CD4-positive, alpha-beta T cell treated with Interleukin-4 for 1 hour (primary cell): Measurements from ENCODE around the gene ARFIP1.

Experiments
- DNase-seq, 2 donors: peaks; one replicate each; pipeline ENCODE4 v3.0.0-alpha.2; 2020 to 2022

Gene ARFIP1

DNA sequence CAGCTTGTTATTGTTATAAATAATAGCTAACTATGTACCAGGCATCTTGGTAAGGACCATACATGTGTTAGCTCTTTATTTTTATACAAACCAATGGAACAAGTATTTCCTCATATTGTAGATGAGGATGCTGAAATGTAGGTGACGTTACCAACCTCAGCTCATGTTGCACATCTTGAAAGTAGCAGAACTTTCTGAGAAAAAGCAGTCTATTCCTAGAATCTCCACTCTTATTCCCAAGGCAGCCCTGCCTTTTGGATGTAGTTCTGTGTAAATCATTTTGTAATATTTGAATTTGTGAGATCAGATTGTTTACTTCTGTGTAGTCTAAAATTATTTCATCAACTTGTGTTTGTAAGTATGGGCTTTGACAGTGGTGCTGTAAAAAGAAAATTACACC lies 161.7 kb downstream of the ARFIP1 start:
- no peak for DNase-seq

DNA sequence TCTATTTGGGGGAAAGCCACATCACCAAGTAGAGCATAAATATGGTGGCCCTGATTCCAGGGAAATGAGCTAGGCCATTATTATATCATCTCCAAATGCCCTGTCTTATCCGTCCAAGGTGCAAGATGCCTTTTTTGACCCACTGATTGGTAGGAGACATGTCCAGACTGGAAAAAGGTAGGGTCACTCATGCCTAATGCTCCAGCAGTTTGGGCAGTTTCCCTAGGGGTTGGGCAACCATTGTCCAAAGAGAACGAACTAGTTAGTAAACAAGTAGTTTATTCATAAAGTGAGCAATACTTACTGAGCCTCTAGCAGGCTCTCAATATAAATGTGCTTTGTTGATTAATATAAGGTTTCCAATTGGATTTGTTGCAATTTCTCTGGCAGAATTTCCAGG lies 162.6 kb downstream of the ARFIP1 start:
- no peak for DNase-seq

DNA sequence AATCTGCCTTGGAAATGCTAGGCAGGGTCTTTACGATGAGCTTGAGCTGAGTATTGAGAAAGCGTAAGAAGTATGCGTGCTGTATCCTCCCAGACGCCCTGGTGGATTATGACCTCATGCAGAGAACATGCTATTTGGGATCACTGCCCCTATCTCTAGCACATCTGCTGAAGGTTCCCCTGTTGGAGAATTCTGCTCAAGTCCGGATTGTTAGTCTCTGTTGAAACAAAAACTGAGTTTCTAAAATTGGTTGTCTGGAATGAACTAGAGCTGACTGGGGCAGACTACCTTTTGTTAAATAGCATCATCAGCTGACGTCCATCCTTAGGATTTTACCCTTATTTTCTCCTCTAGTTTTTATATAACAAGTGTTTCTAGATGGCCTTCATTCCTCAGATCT lies 163.9 kb downstream of the ARFIP1 start:
- no peak for DNase-seq

DNA sequence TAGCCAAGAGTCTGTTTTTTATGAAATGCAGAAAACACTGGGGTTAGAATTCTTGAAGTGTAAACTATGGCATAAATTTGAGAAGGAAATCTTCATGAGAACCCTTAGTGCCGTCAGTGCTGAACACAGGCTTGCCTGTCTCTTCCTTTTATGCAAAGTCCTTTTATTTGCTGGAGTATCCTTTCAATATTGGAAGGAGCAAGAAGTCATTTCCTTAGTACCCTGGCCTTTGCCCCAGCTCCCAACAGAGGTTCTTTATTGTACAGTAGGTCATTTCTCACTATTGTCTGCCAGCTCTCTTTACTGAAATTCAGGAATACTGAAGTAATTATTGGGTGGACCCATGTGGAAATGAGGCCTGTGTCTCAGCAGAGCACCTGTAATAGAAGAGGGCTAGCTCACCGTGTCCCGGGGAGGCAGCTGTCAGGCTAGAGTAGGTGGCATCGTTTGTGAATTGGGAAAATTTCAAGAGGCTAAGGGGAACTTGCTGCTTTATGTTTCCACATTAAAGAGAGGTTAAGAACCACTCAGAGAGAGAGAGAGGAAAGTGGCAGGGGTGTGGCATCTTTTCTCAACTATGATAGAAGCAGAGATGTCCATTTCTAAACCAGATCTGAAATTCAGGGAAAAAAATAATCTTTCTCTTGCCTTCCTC lies 165.0 kb downstream of the ARFIP1 start:
- DNase-seq = no peak

DNA sequence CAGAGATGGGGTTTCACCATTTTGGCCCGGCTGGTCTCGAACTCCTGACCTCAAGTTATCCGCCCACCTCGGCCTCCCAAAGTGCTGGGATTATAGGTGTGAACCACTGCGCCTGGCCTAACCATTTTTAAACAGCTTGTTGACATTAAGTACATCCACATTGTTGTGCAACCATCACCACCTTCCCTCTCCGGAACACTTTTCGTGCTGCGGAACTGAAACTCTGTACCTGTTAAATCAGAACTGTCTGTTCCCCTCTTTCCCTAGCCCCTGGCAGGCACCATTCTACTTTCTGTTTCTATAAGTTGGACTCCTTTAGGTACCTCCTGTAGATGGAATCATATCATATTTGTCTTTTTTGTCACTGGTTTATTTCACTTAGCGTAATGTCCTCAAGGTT lies 165.9 kb downstream of the ARFIP1 start:
- no peak for DNase-seq

DNA sequence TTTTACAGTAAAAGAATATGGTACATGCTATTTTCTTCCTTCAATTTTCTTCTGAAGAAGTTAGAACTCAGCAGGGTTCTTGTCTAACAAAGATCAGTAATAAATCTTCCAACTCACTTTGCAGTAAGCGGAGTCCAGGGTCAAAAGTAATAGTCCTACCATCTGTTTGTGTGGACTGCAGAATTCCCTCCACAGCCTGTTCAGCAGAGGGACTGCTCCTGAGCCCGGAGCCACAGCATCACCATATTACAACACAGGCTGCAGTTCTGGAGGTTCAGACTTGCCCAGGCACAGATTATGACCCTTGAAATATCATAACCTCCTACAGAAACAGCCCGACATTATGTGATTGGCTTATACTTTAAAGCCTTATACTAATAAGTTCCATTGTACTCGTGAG lies 166.7 kb downstream of the ARFIP1 start:
- no peak for DNase-seq

DNA sequence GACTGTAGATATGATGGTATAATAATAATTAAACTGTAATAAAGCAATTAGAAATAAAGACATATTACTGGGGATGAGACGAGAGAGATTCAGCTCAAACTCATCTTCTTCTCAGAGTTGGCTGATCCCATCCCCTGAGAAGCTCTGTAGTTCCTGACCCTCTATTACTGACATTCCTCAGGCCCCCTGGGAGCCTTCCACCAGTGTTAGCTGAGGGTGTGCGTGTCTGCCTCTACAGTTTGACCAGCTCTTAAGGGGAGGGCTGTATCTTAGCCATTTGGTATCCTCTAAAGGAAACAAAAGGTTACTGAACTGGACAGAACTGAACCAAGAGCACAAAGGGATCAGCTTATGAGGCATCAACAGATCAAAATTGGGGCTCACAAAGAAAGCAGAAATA lies 167.6 kb downstream of the ARFIP1 start:
- no peak for DNase-seq

DNA sequence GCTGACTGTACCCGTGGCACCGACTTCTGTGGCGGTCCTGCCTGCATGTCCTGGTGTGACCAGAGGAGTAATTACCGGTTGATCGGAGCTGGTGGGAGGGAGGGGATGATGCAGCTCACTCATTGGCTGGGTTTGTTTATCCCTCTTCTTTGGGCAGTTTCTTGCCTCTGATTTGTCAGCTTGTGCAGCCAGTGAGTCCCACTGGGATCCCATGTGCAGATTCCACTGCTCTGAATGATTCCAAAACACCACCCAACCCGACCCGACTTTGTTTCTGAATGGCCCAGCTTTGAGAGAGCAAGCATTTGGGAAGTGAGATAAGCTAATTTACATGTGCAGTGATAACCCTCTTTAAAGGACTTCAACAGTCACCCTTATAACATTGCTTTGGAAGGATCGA lies 170.2 kb downstream of the ARFIP1 start:
- DNase-seq = no peak

DNA sequence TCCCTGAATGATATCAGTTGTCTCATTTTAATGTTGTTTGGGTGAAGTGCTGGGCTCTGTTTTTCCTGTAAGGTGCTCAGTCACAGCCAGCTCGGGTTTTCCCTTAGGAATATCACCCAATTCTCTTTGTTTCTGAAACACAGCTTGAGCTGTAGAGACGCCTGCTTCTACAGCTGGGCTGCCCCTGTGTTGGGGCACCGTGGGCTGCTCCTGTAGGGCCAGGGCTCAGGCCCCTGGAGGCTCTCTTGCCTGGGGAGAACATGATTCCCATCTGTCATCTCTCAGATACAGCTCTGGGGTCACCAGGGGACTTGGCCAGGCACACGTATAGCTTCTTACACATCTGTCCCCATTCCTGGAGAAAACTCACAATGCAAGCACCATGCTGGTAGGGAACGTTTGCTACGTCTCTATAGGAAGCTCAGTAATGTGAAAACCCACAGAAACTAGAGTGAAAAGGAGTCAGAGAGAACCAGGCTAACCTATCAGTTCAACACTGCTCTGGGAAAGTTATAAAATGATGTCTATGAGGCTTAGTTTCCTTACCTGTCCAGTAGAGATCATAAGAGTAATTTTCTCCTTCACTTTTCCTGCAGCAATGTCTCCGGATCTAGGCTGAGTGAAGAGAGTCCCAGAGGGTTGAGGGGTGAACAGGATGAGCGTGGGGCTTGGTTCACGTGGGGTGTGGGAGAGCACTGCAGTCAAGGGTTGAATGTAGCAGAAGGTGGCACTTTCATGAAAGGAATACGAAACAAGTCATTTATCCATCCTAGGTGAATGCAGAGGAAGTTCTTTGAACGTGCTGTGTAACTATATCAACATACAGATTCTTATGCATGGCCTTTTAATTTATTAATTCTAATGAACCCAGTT lies 170.9 kb downstream of the ARFIP1 start:
- DNase-seq = no peak

DNA sequence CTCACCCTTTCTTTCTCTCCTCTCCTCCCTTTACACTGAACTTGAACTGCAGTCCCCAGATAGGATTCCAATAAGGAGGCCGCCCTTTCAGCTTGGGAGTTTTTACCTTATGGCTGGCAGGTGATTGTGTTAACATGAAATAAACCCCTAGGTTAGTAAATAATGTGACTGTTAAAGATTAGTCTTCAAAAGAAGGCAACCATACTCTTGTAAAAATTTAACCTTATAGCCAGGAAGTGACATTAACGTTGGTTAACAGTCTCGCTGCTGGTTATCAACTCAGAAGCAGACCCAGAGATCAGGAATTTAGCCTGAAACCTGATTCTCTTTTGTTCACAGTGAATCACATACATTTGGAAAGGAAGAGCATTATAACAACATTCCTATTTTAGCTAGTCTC lies 171.6 kb downstream of the ARFIP1 start:
- no peak for DNase-seq

DNA sequence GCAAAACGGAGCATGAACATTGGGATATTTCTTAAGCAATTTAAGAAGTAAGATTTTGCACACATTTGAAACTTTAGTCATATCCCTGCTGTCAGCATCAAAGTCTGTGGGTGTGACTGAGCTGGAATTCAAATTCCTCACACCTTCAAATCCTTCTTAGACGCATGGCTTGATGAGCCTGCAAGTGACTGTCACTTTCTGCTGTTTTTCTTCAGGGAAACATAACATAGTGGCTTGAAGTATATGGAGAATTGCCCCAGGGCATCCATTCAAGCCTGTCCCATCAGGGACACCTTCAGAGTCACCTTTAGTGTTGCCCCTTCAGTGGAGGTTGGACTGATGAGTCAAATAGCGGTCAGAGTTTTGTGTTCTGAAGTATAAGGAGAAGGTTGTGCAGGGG lies 173.8 kb downstream of the ARFIP1 start:
- no peak for DNase-seq

DNA sequence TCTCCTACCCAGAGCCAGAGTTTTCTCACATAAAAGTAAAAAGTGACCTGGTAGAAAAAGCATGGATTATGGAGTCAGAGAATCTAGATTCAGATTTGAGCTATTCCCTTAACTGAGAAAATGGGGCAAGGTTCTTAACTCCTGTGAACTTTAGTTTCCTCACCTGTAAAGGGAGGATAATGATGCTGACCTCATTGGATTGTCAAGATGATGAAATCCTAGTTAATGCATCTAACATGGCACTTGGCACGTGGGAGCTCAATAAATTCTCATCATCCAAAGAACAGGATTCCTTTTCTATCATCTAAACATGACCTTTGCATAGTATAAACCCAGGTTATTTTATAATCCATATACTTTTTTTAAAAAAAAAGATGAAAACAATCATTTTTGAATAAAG lies 175.0 kb downstream of the ARFIP1 start:
- DNase-seq = no peak

DNA sequence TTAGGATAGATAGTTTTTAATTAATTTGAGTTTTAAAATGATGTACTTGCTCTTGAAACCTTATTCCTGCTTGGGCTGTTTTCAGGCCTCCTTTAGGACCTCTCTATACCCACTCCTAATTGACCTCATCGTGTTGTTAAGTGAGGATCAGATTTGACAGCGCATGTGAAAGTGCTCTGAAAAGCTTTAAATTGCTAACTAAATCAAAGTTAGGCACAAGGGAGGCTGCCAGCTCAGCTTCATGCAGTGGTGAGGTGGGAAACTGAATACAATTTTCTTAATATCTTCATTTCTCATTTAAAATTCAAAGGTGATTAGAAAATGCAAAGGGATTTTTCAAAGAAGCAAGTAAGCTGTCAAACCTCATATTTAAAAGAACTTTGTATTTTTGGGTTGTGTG lies 176.4 kb downstream of the ARFIP1 start:
- no peak for DNase-seq

DNA sequence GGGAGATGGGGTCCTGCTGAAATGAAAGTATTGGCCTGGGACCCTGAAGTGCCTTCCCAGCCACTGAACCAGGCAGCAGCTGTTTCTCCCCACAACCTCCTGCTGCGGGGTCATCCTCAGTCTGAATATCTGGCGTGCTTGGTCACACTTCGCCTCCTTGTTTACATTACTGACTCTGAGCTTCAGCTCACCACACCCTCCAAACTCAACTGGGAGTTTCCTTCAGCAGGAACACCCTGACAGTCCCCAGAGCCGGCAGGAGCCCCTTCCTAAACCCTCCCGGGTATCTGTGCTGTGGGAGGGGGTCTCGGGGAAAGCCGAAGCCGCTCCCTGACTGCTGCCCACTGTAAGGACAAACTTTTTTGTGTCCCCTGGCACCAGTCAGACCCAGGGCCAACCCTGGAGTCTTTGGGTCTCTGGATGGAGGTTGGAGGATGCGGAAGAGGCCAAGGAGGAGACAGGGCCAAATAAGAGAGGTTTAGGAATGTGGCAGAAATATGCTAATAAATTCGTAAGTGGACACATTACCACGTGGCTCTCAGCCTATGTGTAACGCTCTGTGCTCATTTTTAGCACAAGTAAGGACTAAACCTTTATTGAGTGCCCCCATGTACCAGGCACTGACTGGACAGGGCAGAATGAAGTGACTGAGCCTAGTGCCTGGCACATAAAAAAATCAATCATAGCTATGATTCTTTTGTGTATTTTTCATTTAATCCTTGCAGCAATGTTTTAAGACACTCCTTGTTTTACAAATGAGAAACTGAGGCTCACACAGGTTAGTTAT lies 177.1 kb downstream of the ARFIP1 start:
- no peak for DNase-seq

DNA sequence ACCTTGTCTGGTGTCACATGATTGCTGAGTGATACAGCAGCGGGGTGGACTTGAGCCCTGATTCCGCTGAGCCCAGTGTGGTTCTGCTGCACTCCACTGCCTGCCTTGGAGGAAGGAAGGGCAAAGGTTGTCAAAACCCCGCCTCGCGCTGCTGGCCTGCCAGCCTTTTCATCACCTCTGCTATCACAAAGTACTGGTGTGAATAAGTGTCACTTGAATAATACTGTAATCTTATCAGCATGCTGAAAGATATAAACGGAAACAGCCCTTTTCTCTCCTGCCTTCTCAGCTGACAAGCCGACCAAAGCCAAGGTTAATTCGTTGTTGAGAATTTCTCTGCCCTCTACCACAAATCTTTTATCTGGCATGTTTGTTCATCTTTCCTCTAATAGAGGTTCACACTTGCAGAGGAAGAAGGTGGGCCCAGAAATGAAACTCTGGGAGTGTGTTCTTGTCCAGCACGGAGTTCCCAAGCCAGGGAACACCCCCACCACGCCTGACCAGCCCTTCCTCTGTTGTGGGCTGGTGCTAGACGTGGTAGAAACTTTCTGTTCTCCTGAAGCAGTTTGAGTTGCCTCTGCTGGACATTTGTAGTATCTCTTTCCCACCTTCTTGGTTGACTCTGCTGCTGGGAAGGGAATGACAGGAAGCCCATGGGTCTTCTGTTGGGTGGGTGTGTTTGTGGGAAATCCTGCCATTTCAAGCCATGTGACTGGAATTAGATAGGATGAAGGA lies 177.8 kb downstream of the ARFIP1 start:
- peak in 1 of 2 donors; percentile 6 for DNase-seq

DNA sequence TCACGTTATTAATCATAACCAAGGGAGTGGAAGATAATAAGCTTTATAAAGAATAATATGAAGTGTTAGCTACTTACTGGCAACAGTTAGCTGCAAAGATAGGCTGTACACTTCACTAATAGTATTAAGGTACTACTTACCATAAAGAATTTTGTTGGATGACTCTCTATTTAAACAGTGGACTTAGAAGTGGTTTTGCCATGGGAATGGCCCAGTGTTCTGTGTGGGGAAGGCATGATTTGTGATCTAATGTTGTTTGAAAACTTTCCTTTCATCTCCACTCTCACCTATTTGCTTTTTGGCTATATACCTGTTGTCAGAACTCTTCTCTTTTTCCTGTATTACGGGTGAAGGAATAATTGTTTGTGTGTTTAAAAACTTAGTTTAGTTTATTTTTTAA lies 179.3 kb downstream of the ARFIP1 start:
- no peak for DNase-seq

DNA sequence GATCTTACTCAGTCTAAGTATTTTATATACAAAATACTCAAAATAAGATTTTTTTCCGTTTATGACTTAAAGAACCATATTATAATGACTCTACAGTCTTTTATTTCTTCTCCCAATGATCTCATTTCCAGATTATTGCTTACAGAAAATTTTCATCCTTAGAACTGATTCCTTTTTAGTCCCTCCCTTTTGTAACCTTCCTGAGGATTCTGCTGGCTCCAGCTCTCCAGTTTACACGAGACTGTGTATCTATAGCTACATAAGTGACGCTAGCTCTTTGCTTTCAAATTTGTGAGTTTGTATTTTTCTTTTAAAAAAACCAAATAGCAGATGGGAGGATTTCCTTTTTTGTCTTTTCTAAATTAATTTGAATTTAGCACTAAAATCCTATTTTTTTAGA lies 180.3 kb downstream of the ARFIP1 start:
- no peak for DNase-seq

DNA sequence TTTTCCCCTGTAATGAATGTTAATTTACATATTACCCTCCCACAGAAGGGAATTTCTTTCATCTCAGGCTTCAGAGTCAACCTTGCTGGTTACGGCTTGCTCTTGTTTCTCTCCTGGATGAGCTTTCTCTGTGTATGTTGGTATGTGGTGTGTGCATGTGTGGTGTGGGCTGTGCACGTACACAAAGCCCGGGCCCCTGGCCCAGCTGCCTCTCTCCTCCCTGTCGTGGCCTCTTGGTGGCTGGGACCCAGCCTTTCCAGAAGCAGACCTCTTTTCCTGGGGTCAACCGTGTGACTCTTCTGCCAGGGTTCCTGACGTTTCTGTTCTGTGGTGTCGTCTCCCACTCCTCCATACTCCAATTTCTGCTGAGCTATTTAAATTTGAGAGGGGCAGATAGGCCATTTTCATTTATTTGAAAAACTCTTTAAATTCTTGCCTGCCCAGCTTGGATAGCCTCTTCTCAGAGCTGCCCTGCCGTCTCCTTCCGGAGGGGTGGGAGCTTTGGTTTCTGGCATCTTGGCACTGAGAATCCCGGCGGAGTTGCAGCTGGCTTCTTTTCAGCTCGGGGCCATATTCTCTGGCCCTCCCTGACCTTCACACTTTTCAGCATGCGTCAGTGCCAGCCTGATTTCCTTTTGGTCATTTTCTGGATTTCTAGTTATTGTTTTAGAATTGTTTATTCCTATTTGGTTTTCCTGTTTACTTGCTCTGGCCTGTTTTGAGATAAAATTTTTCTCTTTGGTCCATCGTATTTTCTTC lies 181.4 kb downstream of the ARFIP1 start:
- no peak for DNase-seq

DNA sequence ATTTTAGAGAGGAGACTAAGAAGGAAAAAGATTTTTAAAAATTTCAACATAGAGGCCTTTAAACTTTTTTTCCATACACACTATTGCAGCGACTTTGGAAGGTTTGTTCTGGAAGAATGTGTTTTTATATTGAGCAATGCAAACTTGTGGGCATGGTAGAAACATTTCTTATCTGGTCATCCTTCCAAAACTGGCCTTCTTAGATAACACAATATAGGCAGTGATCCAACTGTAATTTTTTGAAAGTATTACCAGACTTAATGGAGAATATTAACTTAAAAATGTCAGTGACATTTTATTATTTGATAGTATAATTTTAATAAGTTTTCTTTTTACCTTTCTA lies 182.0 kb downstream of the ARFIP1 start:
- DNase-seq = no peak
